Mucosa of rectum (tissue), 2 donors: ENCODE data around the gene PIM3.

ENCODE experiments used
- H3K27ac ChIP-seq, 2 donors: one replicate each; pipeline ENCODE4 v1.7.0; 2013; ENCODE audit warnings: inconsistent platforms in 2 of 2, low read depth in 2 of 2, low read length in 2 of 2
- H3K27me3 ChIP-seq, 2 donors: one replicate each; pipeline ENCODE4 v1.7.0; 2013; ENCODE audit warnings: low read length in 2 of 2; ENCODE audit not compliant: control insufficient read depth in 2 of 2, insufficient read depth in 2 of 2
- H3K36me3 ChIP-seq, 2 donors: one replicate each; pipeline ENCODE4 v1.7.0; 2013; ENCODE audit warnings: low read length in 2 of 2; ENCODE audit not compliant: control insufficient read depth in 2 of 2, insufficient read depth in 2 of 2
- H3K4me1 ChIP-seq, 2 donors: one replicate each; pipeline ENCODE4 v1.7.0; 2013; ENCODE audit warnings: low read length in 2 of 2, mild to moderate bottlenecking in 1 of 2; ENCODE audit not compliant: control insufficient read depth in 2 of 2, insufficient read depth in 2 of 2
- H3K4me3 ChIP-seq, 2 donors: one replicate each; pipeline ENCODE4 v1.7.0; 2013; ENCODE audit warnings: low read length in 2 of 2
- H3K9ac ChIP-seq, 2 donors: one replicate each; pipeline ENCODE4 v1.7.0; 2013; ENCODE audit warnings: low read length in 2 of 2, low read depth in 1 of 2, mild to moderate bottlenecking in 1 of 2
- H3K9me3 ChIP-seq, 2 donors: one replicate each; pipeline ENCODE4 v1.7.0; 2013; ENCODE audit warnings: low read length in 2 of 2; ENCODE audit not compliant: control insufficient read depth in 2 of 2
- donor health status: healthy.
- donor health status: Normal muscosa, but diverticular disease.

PIM3 gene

GRCh38 chr22:50008151-50009040 lies 47.8 kb downstream of the PIM3 start:
- Histone ChIP-seq H3K9ac (no peak overlapping the region), H3K27ac (no peak overlapping the region), H3K4me1 (peaks cover 2 to 6% of the 10 kb centered on the region in 2 donors), H3K27me3 (peaks cover 16 to 27% of the 10 kb centered on the region in 2 donors), H3K36me3 (no peaks in the 10 kb centered on the region), H3K9me3 (no peaks in the 10 kb centered on the region), H3K4me3 (no peak overlapping the region)

GRCh38 chr22:50009251-50009650 lies 48.7 kb downstream of the PIM3 start:
- Histone ChIP-seq H3K4me3 (no peak overlapping the region), H3K36me3 (no peaks in the 10 kb centered on the region), H3K27ac (no peak overlapping the region), H3K9ac (no peak overlapping the region), H3K27me3 (peaks cover 21 to 32% of the 10 kb centered on the region in 2 donors), H3K4me1 (peaks cover 2 to 6% of the 10 kb centered on the region in 2 donors), H3K9me3 (no peaks in the 10 kb centered on the region)

DNA sequence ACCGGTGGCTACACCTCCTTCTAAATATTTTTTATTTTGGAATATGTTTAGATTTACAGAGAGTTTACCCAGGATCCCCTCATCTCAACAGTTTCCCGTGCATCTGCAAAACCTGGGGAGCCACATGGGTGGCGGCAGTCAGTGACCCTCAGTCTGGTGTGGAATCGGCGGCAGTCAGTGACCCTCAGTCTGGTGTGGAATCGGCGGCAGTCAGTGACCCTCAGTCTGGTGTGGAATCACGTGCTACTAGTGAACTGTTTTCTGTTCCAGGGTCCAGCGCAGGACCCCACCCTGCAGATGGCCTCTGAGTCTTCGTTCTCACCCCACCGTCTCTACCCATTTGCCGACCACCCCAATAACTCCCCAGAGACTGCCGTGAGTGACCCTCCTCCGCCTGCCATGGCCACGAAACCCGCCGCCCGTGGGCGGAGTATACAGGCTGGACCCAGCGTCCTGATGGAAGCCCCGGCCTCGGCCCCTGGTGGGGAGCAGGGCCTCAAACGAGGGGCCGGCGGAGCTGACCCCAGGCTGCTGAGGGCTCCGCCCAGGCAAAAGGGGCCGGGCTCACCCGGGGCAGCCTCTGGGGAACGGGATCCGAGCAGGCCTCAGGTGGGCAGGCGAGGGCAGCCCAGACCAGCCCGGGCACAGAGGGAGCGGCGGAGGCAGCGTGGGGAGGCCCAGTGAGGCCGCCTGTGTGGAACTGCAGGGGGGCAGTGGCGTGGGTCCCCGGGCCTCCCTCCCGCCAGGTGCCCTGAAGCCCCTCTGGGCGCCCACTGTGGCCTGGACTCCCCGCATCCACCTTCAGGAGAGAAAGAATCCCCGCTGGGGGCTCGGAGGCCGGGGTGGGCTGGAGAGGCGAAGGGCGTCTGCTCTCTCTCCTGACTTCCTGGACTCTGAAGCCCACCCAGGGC lies 49.4 kb downstream of the PIM3 start:
- Histone ChIP-seq H3K4me1 (peaks cover 2 to 6% of the 10 kb centered on the region in 2 donors), H3K36me3 (no peaks in the 10 kb centered on the region), H3K27me3 (peaks cover 22 to 37% of the 10 kb centered on the region in 2 donors), H3K4me3 (no peak overlapping the region), H3K27ac (no peak overlapping the region), H3K9ac (no peak overlapping the region), H3K9me3 (no peaks in the 10 kb centered on the region)

DNA sequence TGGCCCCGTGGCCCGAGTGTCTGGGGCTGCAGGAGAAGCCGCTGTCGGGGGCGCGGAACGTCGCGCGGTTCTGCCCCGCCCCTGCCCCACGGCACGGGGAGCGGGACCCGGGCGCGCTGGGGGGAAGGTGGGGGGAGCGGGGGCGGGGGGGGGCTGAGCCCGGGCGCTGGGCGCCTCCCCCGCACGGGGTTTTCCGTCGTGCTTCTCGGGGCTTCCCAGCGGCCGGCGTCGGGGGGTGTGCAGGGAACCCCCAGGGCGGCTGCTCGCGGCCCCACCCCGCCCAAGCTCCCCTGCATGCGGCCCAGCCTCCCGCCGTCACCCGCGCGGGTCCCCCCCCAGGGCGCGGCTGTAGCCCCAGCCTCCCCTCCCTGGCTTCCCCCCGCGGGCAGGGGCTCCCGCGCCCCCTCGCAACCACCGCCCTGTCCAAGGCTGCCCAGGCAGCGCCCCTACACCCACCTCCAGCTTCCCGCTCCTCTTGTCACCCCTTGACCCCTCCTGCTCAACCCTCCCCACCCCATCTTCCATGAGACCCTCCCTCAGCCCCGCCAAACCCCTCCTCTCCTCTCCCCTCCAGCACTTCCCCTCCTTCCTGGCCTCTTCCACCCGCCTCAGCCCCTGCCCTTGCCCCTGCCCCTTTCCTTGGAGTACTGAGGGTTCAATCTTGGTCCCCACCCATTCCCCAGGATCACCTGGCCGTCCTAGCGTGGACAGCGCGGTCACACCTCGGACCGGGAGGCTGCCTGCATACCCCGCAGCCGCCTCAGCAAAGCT lies 50.3 kb downstream of the PIM3 start:
- no peak overlapping the region for H3K4me3 ChIP-seq
- H3K27me3 ChIP-seq: peaks cover 22 to 37% of the 10 kb centered on the region in 2 donors
- no peak overlapping the region for H3K9ac ChIP-seq
- H3K27ac ChIP-seq: no peak overlapping the region
- peaks cover 2 to 6% of the 10 kb centered on the region in 2 donors for H3K4me1 ChIP-seq
- no peaks in the 10 kb centered on the region for H3K36me3 ChIP-seq
- no peaks in the 10 kb centered on the region for H3K9me3 ChIP-seq

DNA sequence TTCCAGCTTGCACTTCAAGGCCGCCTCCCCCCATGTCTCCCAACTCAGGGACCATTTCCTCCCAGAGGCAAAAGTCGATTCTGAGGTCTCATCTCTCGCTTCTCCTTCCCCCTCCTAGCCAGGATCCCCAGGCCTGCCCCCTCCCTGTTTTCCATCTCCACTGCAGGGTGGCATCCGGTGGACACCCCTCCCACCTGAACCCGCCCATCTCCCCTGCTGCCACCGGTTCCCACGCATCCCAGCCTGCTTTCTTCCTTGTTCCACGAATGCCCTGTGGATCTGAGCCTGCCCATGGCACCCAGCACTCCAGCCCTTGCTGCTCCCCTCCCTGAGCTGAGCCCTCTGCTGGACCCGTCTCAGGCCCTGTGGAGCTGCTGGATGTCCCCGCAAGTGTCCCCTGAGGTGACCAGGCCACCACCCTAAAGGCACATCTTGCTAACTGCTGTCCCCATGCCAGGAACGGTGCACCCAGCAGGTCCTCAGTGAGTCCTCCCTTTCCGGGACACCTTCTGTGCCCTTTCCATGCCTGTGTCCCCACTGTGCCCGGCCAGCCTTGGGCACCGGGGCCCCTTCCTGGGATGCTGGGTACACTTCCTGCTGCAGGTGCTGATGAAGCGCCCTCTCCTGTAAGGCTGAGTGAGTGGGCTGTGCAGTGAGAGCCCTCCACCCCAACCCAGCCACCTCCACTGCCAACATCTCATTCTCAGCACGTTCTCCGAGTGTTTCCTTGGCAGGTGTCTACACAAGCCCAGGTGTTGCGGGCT lies 51.1 kb downstream of the PIM3 start:
- Histone ChIP-seq H3K27ac (no peak overlapping the region), H3K4me1 (peaks cover 0 to 5% of the 10 kb centered on the region in 2 donors), H3K36me3 (no peaks in the 10 kb centered on the region), H3K27me3 (peaks cover 26 to 45% of the 10 kb centered on the region in 2 donors), H3K4me3 (no peak overlapping the region), H3K9ac (no peak overlapping the region), H3K9me3 (no peaks in the 10 kb centered on the region)

- H3K4me1 ChIP-seq: no peaks in the 10 kb centered on the region
- H3K9me3 ChIP-seq: no peaks in the 10 kb centered on the region
- H3K4me3 ChIP-seq: no peak within 1 kb of the TSS
- H3K9ac ChIP-seq: no peak within 1 kb of the TSS
- H3K27ac ChIP-seq: no peak within 1 kb of the TSS
- peaks cover 26 to 47% of the 10 kb centered on the region in 2 donors for H3K27me3 ChIP-seq
- H3K36me3 ChIP-seq: no peaks in the 10 kb centered on the region
Observed at GRCh38 chr22:50012211-50013181, 51.9 kb downstream of the PIM3 start, which contains the start of gene IL17REL. IL17REL (minus strand) TSS chr22:50012765; CDS start chr22:50012646, 119 bp downstream.
